Sigmoid colon (tissue), 7 donors: ENCODE results near the gene ARHGDIB. TPM values are rescaled to one million over a fixed set of nuclear protein-coding genes. Genes with fewer than 3 reads are reported as not detected.
A peak's percentile ranks its signal among the peaks of the same experiment; 100 is the strongest.

Experiments
- DNase-seq: peaks from one replicate; pipeline ENCODE4 v3.0.0-alpha.2; 2019
- H3K27ac ChIP-seq, 4 donors: fragments of 200-600 bp; sonication (generic); one replicate each; pipeline ENCODE4 v1.5.1; 2016 to 2019; ENCODE audit warnings: mild to moderate bottlenecking in 1 of 4
- H3K27me3 ChIP-seq, 3 donors: fragments of 200-600 bp; sonication (generic); one replicate each; pipeline ENCODE4 v1.5.1; 2019; ENCODE audit warnings: mild to moderate bottlenecking in 1 of 3
- H3K36me3 ChIP-seq, 4 donors: fragments of 200-600 bp; sonication (generic); one replicate each; pipeline ENCODE4 v1.5.1; 2016 to 2019
- H3K4me1 ChIP-seq, 4 donors: fragments of 200-600 bp; sonication (generic); one replicate each; pipeline ENCODE4 v1.5.1; 2017 to 2019
- H3K4me3 ChIP-seq, 4 donors: fragments of 200-600 bp; sonication (generic); one replicate each; pipeline ENCODE4 v1.5.1; 2017 to 2019; ENCODE audit warnings: mild to moderate bottlenecking in 2 of 4, moderate library complexity in 1 of 4
- H3K9me3 ChIP-seq, 4 donors: fragments of 200-600 bp in 3 of 4; sonication (generic) in 3 of 4; one replicate each; pipeline versions ENCODE4 v1.5.1 to v1.6.1; 2013 to 2019
- EP300 ChIP-seq, 4 donors: sonication (generic); formaldehyde crosslinking; IDR thresholded peaks; one replicate each; pipeline ENCODE4 v1.6.1; 2017; ENCODE audit warnings: antibody characterized with exemption in 4 of 4
- POLR2A ChIP-seq, 2 donors: fragments of 450-650 bp; IDR thresholded peaks; one replicate each; pipeline ENCODE4 v1.6.1; 2016; ENCODE audit warnings: antibody characterized with exemption in 2 of 2, mild to moderate bottlenecking in 2 of 2, moderate library complexity in 2 of 2
- POLR2AphosphoS5 ChIP-seq, 4 donors: sonication (generic); formaldehyde crosslinking; IDR thresholded peaks; one replicate each; pipeline ENCODE4 v1.6.1; 2017; ENCODE audit warnings: antibody characterized with exemption in 4 of 4
- WGBS, 2 donors: extraction: QIAGEN DNeasy Blood & Tissue Kit; methylation state at CpG; one replicate each; pipeline ENCODE4 v1.1.7; 2013; 5-methylcytosine and 5-hydroxymethylcytosine counted together
- intact Hi-C: fragments of 100-400 bp; cut with DNase I; formaldehyde crosslinking; loops from one replicate; pipeline ENCODE4 v1.15.1; 2023
- polyA plus RNA-seq, 3 donors: library from polyadenylated mRNA; stranded (reverse); fragments of 200-250 nt; gene quantifications; one replicate each; pipeline ENCODE4 v1.2.3, GENCODE V29; 2013
- total RNA-seq, 4 donors: library from RNA; depleted of rRNA; stranded (reverse); fragments of >200 nt; gene quantifications; one replicate each; pipeline ENCODE4 v1.1.0, GENCODE V29; 2016
- TF ChIP-seq, protein P1 (sequence below), 4 experiments: fragments of 450-650 bp in 3 of 4; fragments of 200-600 bp in 1 of 4; IDR thresholded peaks; one replicate each; pipeline ENCODE4 v1.5.1; 2016 to 2019; ENCODE audit warnings: antibody characterized with exemption in 4 of 4, mild to moderate bottlenecking in 3 of 4, moderate library complexity in 2 of 4
- donor health status: healthy with polysubstance abuse.
- donor health status: Bipolar disorder and iron deficiency.
- donor health status: healthy.

ARHGDIB gene
- total and polyA plus RNA-seq, 7 donors, result 21.0 to 304 (median 71.4) TPM

DNA sequence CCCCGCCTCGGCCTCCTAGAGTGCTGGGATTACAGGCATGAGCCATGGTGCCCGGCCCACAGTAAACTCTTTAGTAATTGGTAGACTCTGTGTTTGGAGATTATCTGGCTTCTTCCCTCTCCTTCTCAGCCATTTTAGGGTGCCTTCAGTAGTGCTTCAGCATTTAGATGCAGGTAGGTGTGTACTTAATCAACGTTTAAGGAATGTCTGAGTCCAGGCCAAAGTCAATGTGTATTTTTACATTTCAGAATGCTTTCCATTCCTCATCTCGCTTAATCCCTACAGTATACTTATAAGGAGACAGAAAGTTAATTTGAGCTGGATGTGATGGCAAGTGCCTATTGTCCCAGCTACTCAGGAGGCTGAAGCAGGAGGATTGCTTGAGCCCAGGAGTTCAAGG lies 55.3 kb downstream of the ARHGDIB start:
- intact Hi-C loops, result no loop called here
- Histone ChIP-seq H3K27ac (peak overlapping the region in 3 of 4 donors; percentile 21 to 66 (median 53)), H3K36me3 (no peaks in the 10 kb centered on the region), H3K27me3 (no peaks in the 10 kb centered on the region), H3K4me1 (peaks cover 0 to 14% (median 11%) of the 10 kb centered on the region in 4 donors), H3K9me3 (no peaks in the 10 kb centered on the region), H3K4me3 (no peak overlapping the region)
- 83 to 90% methylated on average over 5 of the region's 5 CpGs for WGBS, 2 donors
- no peak for TF ChIP-seq POLR2A (IDR thresholded peaks at IDR 0.05)
- TF ChIP-seq POLR2AphosphoS5 (IDR thresholded peaks at IDR 0.05), result no peak
- TF ChIP-seq EP300 (IDR thresholded peaks at IDR 0.05), result no peak
- TF ChIP-seq, protein P1, sequence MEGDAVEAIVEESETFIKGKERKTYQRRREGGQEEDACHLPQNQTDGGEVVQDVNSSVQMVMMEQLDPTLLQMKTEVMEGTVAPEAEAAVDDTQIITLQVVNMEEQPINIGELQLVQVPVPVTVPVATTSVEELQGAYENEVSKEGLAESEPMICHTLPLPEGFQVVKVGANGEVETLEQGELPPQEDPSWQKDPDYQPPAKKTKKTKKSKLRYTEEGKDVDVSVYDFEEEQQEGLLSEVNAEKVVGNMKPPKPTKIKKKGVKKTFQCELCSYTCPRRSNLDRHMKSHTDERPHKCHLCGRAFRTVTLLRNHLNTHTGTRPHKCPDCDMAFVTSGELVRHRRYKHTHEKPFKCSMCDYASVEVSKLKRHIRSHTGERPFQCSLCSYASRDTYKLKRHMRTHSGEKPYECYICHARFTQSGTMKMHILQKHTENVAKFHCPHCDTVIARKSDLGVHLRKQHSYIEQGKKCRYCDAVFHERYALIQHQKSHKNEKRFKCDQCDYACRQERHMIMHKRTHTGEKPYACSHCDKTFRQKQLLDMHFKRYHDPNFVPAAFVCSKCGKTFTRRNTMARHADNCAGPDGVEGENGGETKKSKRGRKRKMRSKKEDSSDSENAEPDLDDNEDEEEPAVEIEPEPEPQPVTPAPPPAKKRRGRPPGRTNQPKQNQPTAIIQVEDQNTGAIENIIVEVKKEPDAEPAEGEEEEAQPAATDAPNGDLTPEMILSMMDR (IDR thresholded peaks at IDR 0.05), result no peak
- DNase-seq, result no peak

DNA sequence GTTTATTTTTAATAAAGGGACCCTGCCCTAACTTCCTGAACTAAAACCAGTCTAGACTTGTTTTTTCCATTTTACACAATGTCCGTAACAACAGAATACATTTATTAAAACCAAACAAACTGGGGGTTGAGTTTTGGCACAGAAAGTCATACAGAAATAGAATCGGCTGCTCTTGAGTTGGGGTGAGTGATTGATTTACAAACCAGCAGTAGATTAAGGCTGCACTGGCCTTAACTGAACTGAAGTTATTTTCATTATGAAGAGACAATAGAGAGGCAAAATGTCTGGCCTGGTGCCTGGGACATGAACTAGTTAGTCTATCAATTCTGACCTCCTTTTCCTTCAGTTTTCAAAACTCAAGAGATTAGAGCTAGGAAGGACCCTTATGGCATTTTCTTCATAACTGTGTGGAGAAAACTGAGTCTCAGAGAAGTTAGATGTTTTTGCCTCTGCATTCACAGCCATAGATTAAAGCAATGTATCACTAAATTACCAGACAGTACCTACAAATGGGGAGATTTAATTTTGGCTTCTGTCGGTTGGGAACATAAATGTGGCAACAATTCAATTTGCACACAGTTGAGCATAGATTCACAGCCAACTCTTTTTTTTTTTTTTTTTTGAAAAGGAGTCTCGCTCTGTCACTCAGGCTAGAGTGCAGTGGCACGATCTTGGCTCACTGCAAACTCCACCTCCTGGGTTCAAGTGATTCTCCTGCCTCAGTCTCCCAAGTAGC lies 56.0 kb downstream of the ARHGDIB start:
- H3K36me3 ChIP-seq, result no peaks in the 10 kb centered on the region
- no peak overlapping the region for H3K4me3 ChIP-seq
- WGBS, 2 donors, result 77 to 81% methylated on average over 5 of the region's 5 CpGs
- intact Hi-C loops, result no loop called here
- no peaks in the 10 kb centered on the region for H3K27me3 ChIP-seq
- TF ChIP-seq POLR2AphosphoS5 (IDR thresholded peaks at IDR 0.05) (no peak), POLR2A (IDR thresholded peaks at IDR 0.05) (no peak), EP300 (IDR thresholded peaks at IDR 0.05) (no peak)
- TF ChIP-seq, protein P1 (IDR thresholded peaks at IDR 0.05), result no peak
- H3K27ac ChIP-seq, result peak overlapping the region in 3 of 4 donors; percentile 21 to 66 (median 53)
- no peak for DNase-seq
- peaks cover 0 to 14% (median 11%) of the 10 kb centered on the region in 4 donors for H3K4me1 ChIP-seq
- H3K9me3 ChIP-seq, result no peaks in the 10 kb centered on the region

GRCh38 chr12:14904854-14905253 lies 56.5 kb downstream of the ARHGDIB start:
- intact Hi-C loops, result no loop called here
- DNase-seq, result no peak
- H3K27me3 ChIP-seq, result no peaks in the 10 kb centered on the region
- no peak overlapping the region for H3K4me3 ChIP-seq
- TF ChIP-seq, protein P1 (IDR thresholded peaks at IDR 0.05), result no peak
- no peaks in the 10 kb centered on the region for H3K36me3 ChIP-seq
- peak overlapping the region in 3 of 4 donors; percentile 21 to 66 (median 53) for H3K27ac ChIP-seq
- peaks cover 0 to 14% (median 11%) of the 10 kb centered on the region in 4 donors for H3K4me1 ChIP-seq
- no peaks in the 10 kb centered on the region for H3K9me3 ChIP-seq
- WGBS, 2 donors, result 85 to 88% methylated on average over 8 of the region's 8 CpGs

- H3K4me1 ChIP-seq, result peaks cover 0 to 14% (median 11%) of the 10 kb centered on the region in 4 donors
- no peak for DNase-seq
- H3K4me3 ChIP-seq, result no peak overlapping the region
- H3K27me3 ChIP-seq, result no peaks in the 10 kb centered on the region
- TF ChIP-seq EP300 (IDR thresholded peaks at IDR 0.05) (no peak), POLR2A (IDR thresholded peaks at IDR 0.05) (no peak), POLR2AphosphoS5 (IDR thresholded peaks at IDR 0.05) (no peak)
- TF ChIP-seq, protein P1 (IDR thresholded peaks at IDR 0.05), result no peak
- H3K9me3 ChIP-seq, result no peaks in the 10 kb centered on the region
- H3K27ac ChIP-seq, result peak overlapping the region in 1 of 4 donors; percentile 36
- intact Hi-C loops, result no loop called here
- no peaks in the 10 kb centered on the region for H3K36me3 ChIP-seq
- 95% methylated on average over 5 of the region's 5 CpGs for WGBS, 2 donors
Measured at GRCh38 chr12:14903386-14904098, 57.9 kb downstream of the ARHGDIB start.
